Measurements from ENCODE around the gene TOMM20L. TPM values are rescaled to one million over a fixed set of nuclear protein-coding genes. Genes with fewer than 3 reads are reported as not detected.
"Not testable (repeated sequence)": the region's sequence is repeated elsewhere in the genome, so short reads cannot be mapped to it uniquely, and the experiment has no call there.

Gene TOMM20L
- total and polyA plus RNA-seq, 12 donors: 0.58 TPM; not detected in 11

DNA sequence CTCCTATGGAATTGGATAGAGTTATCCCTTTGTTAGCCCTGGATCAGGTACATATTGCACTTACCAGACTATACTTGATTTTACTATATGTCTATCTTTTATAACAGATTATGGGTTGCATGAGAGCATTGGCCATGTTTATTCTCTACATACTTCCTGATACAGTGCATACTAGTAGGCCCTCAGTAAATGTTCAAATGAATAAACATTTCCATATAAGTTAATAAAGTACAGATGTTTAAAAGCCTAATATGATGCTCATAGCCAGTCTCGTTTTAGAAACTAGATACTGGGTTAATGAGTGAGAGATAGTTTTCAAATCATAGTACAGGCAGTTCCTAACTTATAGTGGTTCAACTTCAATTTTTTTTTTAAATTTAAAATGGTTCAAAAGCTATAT, 39.5 kb upstream of the TOMM20L start:
- H3K4me1 ChIP-seq (replicated peaks in 1 of 2): peaks cover 4 to 21% of the 10 kb centered on the region in 2 donors
- no peaks in the 10 kb centered on the region for H3K27me3 ChIP-seq
- H3K36me3 ChIP-seq (replicated peaks in 1 of 2): peaks cover 0 to 26% of the 10 kb centered on the region in 2 donors
- no peak overlapping the region for H3K27ac ChIP-seq
- no peak for DNase-seq
- intact Hi-C loops (cut with DNase I): no loop called here
- 92 to 97% (median 93%) methylated on average over 1 of the region's 1 CpG for WGBS, 4 donors
- no peaks in the 10 kb centered on the region for H3K9me3 ChIP-seq (replicated peaks in 1 of 3)
- TF ChIP-seq POLR2A (IDR thresholded peaks at IDR 0.05): no peak
- TF ChIP-seq, protein P1, sequence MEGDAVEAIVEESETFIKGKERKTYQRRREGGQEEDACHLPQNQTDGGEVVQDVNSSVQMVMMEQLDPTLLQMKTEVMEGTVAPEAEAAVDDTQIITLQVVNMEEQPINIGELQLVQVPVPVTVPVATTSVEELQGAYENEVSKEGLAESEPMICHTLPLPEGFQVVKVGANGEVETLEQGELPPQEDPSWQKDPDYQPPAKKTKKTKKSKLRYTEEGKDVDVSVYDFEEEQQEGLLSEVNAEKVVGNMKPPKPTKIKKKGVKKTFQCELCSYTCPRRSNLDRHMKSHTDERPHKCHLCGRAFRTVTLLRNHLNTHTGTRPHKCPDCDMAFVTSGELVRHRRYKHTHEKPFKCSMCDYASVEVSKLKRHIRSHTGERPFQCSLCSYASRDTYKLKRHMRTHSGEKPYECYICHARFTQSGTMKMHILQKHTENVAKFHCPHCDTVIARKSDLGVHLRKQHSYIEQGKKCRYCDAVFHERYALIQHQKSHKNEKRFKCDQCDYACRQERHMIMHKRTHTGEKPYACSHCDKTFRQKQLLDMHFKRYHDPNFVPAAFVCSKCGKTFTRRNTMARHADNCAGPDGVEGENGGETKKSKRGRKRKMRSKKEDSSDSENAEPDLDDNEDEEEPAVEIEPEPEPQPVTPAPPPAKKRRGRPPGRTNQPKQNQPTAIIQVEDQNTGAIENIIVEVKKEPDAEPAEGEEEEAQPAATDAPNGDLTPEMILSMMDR (IDR thresholded peaks at IDR 0.05): no peak
- no peak overlapping the region for H3K4me3 ChIP-seq

DNA sequence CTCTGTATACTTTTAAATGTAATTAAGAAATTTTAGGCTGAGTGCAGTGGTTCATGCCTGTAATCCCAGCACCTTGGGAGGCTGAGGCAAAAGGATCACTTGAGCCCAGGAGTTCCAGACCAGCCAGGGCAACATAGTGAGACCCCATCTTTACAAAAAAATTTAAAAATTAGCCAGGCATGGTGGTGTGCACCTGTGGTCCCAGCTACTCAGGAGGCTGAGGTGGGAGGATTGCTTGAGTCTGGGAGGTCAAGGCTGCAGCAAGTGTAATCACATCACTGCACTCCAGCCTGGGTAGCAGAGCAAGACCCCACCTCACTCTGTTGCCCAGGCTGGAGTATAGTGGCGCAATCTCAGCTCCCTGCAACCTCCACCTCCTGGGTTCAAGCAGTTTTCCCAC, 33.5 kb upstream of the TOMM20L start:
- H3K9me3 ChIP-seq (replicated peaks in 1 of 3); DNase-seq; H3K4me3 ChIP-seq; intact Hi-C loops (cut with DNase I); H3K27me3 ChIP-seq; H3K4me1 ChIP-seq (replicated peaks in 1 of 2); H3K27ac ChIP-seq: not testable (repeated sequence)
- peaks cover 0 to 53% of the 10 kb centered on the region in 2 donors for H3K36me3 ChIP-seq (replicated peaks in 1 of 2)
- 100% methylated on average over 1 of the region's 1 CpG for WGBS, 4 donors

DNA sequence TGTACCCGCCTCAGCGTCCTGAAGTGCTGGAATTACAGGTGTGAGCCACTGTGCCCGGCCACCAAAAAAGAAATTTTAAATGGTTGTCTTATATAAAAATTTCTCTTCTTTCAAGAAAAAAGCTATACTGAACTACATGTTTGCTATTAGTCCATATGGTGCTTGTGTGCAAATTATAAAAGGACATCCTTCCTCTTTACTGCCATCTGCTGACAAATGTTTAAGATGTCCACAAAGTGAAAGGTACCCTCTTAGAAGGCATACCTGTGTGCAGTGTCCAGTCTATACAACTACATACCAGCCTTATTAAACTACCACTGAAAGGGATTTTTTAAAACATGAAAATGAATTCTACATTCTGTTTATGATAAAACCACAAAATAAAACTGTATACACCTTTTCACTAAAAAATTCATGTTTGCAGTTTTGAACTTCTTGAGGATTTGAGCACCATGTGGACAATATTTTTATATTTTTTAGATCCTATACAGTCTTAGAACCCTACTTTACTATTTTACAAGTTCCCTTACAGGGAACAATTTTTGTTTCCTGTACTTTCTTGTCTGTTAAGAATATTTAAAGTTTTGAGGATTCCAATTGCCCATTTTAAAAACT, 32.8 kb upstream of the TOMM20L start:
- H3K27ac ChIP-seq: no peak overlapping the region
- H3K27me3 ChIP-seq: no peaks in the 10 kb centered on the region
- no peak for DNase-seq
- H3K9me3 ChIP-seq (replicated peaks in 1 of 3): no peaks in the 10 kb centered on the region
- no peak overlapping the region for H3K4me3 ChIP-seq
- TF ChIP-seq, protein P1 (IDR thresholded peaks at IDR 0.05): peak in 3 of 6 experiments; percentile 8 to 42 (median 19)
- TF ChIP-seq POLR2A (IDR thresholded peaks at IDR 0.05): no peak
- peaks cover 0 to 53% of the 10 kb centered on the region in 2 donors for H3K36me3 ChIP-seq (replicated peaks in 1 of 2)
- intact Hi-C loops (cut with DNase I): no loop called here
- no peaks in the 10 kb centered on the region for H3K4me1 ChIP-seq (replicated peaks in 1 of 2)
- WGBS, 4 donors: 92 to 95% (median 93%) methylated on average over 3 of the region's 3 CpGs

DNA sequence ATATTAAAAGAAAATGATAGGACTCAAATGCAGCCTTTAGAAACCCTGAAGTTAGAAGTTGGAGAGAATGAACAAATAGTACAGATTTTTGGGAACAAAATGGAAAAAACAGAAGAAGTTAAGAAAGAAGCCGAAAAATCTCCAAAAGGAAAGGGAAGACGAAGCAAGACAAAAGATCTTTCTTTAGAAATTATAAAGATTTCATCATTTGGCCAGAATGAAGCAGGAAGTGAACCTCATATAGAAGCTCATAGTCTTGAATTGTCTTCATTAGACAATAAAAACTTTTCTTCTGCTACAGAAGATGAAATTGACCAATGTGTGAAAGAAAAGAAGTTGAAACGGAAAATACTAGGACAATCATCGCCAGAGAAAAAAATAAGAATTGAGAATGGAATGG, 31.4 kb upstream of the TOMM20L start:
- Histone ChIP-seq H3K27me3 (no peaks in the 10 kb centered on the region), H3K27ac (no peak overlapping the region), H3K9me3 (replicated peaks in 1 of 3) (no peaks in the 10 kb centered on the region), H3K36me3 (replicated peaks in 1 of 2) (peaks cover 0 to 50% of the 10 kb centered on the region in 2 donors), H3K4me3 (no peak overlapping the region), H3K4me1 (replicated peaks in 1 of 2) (no peaks in the 10 kb centered on the region)
- WGBS, 4 donors: 77 to 90% (median 86%) methylated on average over 4 of the region's 4 CpGs
- intact Hi-C loops (cut with DNase I): no loop called here
- no peak for DNase-seq
- TF ChIP-seq POLR2A (IDR thresholded peaks at IDR 0.05): no peak
- TF ChIP-seq, protein P1 (IDR thresholded peaks at IDR 0.05): no peak

DNA sequence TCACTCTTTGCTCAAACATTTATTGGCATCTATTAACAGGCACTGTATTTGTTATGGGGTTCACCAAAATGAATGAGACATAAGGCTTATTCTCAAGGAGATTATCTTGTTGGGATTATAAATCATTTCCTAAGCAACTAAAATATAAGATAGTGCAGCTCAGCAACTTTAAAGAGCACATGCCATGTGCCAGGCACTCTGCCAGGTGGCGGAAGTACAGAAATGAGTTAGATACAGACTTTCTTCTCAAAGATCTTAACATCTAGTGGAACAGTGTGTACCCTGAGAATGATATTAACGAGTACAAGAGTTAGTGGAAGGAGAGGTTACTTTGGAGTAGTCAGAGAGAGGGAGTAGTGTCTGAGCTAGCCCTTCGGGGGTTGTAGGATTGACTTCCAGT, 28.4 kb upstream of the TOMM20L start:
- no peak for TF ChIP-seq POLR2A (IDR thresholded peaks at IDR 0.05)
- TF ChIP-seq, protein P1 (IDR thresholded peaks at IDR 0.05): no peak
- intact Hi-C loops (cut with DNase I): no loop called here
- Histone ChIP-seq H3K4me3 (no peak overlapping the region), H3K27me3 (no peaks in the 10 kb centered on the region), H3K36me3 (replicated peaks in 1 of 2) (peaks cover 0 to 29% of the 10 kb centered on the region in 2 donors), H3K9me3 (replicated peaks in 1 of 3) (no peaks in the 10 kb centered on the region), H3K27ac (no peak overlapping the region), H3K4me1 (replicated peaks in 1 of 2) (no peaks in the 10 kb centered on the region)
- peak in 3 of 7 donors; percentile 15 to 33 (median 19) for DNase-seq
- WGBS, 4 donors: 71 to 80% (median 73%) methylated on average over 3 of the region's 3 CpGs
